ENCODE measurements around the gene MICU1.
"Not testable (repeated sequence)": the region's sequence is repeated elsewhere in the genome, so short reads cannot be mapped to it uniquely, and the experiment has no call there.

MICU1 gene

GRCh38 chr10:72490951-72491350 lies 134.9 kb downstream of the MICU1 start:
- DNase-seq = no peak

GRCh38 chr10:72487521-72487920 lies 138.4 kb downstream of the MICU1 start:
- no peak for DNase-seq

- no peak for DNase-seq
These were observed 138.8 kb downstream of the MICU1 start for GRCh38 chr10:72487116-72487515.

DNA sequence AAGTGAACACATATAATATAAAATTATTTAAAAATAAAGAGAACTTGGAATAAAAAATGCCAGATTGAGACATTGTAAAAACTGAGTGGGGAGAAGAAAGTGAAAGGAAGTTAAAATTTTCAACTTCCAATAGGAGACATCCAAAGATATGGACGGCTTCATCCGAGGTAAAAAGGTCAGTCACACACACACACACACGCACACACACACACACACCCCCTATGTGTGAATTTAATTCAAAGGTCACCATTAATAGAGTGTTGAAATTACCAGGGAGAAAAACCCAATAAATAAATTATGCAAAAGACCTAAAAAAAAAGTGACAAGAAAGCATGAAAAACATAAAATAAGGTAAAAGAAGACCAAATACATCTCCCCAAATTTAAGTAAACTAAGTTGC lies 140.2 kb downstream of the MICU1 start:
- DNase-seq = no peak

GRCh38 chr10:72484521-72484920 lies 141.4 kb downstream of the MICU1 start:
- DNase-seq = no peak

DNA sequence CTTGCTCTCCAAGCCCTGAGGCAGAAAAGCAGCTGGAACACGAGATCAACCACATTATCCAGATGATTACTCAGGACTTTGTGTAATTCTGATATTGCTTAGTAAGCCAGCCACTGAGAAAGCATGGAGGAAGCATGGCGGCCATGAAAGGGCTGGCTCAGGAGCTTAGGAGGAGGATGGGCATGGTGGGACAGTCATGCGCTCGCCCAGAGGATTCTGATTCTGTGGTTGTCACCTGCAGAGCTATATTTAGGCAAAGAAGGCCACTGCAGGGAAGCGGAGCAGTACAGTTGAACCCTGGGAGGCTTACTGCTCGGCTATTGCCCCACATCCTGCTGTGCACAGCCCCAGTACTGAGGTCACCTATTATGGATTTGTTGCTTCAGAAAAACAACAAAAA lies 142.4 kb downstream of the MICU1 start:
- DNase-seq = no peak

- DNase-seq = no peak
These were observed 145.0 kb downstream of the MICU1 start for GRCh38 chr10:72480861-72481260.

- no peak for DNase-seq
These were observed 148.4 kb downstream of the MICU1 start for GRCh38 chr10:72477463-72477862.

DNA sequence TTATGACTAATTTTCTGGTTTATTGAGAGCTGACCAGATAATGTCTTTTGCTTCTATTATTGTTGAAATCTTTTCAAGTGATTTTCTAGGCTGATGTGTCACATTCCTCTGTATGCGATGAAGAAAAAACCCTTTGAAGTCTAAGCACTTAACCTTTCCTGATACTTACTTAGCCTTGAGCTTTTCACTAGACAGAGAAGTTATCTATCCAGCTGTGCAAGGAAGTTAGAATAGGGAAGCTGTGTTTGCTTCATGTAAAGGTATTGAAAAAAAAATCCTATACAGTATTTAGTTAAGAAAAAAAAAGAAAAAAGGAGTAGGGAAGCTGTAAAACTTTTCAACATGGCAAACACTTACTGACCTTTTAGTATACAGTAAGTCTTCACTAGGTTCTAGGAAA lies 153.6 kb downstream of the MICU1 start:
- DNase-seq = no peak

DNA sequence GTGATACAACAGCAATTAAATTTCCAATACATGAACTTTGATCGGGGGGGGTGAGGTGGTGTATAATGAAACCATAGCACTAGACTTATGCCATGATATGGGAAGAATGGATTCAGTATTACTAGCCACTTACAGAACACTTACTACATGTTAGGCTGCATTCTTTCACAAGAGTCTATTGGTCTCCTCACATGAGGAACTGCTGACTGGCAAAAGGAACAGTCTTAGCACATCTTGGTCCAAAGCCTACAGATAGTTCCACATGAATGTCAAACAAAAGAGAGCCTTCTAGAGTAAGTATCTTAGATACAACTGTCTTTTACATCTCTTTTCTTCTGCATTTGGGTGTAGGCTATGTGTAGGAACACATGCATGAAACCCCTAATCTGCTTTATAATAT lies 155.2 kb downstream of the MICU1 start:
- DNase-seq = no peak

DNA sequence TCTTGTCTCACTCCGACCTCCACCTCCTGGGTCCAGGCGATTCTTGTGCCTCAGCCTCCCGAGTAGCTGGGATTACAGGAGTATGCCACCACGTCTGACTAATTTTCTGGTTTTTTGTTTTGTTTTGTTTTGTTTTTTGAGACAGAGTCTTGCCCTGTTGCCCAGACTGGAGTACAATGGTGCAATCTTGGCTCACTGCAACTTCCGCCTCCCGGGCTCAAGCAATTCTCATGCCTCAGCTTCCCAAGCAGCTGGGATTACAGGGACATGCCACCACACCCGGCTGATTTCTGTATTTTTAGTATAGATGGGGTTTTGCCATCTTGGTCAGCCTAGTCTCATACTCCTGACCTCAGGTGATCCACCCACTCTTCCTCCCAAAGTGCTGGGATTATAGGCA lies 158.8 kb downstream of the MICU1 start:
- DNase-seq = not testable (repeated sequence)

DNA sequence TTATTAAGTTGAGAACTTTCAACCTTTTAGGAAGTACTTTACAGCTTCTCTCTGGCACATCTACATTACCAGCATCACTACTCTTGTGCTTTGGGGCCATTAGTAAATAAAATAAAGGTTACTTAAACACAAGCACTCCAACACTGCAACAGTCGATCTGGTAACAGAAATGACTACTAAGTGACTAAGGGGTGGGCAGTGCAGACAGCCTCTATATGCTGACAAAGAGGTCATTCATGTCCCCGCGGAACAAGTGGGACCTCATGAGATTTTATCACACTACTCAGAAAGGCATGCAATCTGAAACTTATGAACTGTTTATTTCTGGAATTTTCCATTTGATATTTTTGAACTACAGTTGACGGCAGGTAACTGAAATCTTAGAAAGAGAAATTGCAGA lies 159.9 kb downstream of the MICU1 start:
- DNase-seq = no peak

DNA sequence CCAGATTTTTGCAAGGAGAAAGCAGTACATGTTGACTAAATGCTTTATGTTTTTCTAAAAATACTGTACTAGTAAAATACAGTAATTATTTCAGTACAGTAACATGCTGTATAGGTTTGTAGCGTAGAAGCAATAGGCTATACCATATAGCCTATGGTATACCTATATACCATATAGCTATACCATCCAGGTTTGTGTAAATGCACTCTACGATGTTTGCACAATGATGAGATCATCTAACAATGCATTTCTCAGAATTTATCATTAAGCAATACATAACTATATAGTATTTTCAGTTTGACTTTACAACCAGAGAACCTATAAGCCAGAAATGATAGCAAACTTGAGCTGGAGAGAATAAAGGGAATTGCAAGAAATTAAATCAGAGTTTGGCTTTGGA lies 161.4 kb downstream of the MICU1 start:
- no peak for DNase-seq

- DNase-seq = no peak
These were observed 163.6 kb downstream of the MICU1 start for GRCh38 chr10:72462261-72462660.

DNA sequence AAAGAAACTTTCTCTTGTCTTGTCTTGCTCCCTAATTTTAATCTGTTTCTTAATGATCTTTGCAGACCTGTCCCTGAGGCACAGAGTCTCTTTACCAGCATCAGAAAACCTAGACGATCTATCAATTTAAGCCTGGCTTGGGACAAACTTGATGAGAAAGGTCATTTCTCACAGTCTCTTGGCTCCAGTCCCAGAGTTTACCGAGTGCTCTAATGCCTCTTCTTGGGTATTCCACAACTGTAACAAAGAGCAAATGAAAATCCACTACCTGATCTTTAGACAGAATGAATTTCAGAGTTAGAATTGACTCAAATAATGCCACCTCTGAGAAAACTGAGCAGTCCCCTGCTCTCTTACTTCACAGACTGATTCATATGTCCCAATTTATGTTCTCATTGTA lies 164.8 kb downstream of the MICU1 start:
- no peak for DNase-seq

DNA sequence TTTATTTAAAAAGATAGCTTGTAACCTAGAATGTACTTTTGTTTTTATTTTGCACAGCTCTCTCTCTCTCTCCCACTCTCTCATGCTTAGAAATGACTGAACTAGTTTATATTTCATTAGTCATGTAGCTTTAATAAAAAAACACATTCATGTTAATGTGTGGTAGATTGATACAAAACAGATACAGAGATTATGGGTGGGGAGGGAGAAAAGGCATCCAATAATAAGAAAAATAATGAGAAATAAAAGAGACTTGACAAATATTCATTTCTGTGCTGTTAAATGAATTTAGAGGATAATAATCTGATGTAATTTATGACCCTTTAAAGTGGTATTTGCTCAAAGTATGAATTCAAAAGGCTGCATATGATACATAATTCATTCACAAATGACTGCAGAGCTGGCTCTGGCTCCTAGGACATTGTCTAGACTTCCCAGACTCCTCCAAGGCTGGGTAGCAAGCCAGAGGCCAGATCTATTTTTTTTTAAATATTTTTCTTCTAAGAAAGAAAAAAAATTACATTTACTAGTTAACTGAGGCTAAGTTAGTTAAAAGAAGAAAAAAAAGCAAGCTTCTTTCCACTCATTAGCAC lies 165.5 kb downstream of the MICU1 start:
- no peak for DNase-seq

DNA sequence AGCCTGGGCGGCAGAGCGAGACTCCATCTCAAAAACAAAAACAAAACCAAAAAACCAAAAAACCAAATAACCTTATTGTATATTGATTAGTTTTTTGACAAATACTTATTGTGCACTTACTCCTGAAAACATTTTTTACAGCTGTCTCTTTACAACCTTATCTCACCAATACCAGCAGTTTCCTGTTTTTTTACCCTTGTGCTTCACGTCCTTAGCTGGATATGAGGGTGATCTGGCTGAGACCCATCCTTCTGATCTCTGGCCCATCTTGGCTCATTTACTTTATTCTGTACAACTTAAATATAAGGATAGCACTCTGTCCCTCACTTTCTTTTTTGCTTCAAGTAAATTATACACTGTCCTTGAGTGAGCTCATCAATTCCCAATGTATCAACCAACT lies 166.6 kb downstream of the MICU1 start:
- DNase-seq = no peak

GRCh38 chr10:72455889-72456595 lies 169.8 kb downstream of the MICU1 start:
- DNase-seq = no peak

DNA sequence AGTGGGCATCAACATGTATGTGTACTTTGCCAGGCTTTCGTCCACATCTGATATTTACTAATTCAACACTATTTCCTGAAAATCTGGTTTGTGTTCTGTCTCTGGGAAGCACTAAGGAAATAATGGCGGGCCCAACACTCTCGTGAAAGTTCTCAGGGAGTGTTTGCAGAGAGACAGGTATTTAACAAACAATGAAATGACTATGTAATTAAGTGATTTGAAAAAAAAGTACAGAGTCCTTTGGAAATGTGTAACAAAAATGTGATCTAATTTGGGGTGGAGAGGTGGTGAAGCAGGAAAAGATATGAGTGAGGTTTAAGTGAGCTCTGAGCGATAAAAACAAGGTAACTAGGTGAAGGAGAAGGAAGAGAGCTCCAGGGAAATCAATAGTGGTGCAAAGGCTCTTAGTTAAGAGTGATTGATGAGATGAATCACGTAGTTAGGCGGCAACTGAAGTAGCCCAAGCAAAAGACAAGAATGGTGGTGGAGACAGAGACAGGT lies 175.9 kb downstream of the MICU1 start:
- no peak for DNase-seq

GRCh38 chr10:72445851-72446250 lies 180.0 kb downstream of the MICU1 start:
- no peak for DNase-seq

GRCh38 chr10:72442969-72443368 lies 182.9 kb downstream of the MICU1 start:
- not testable (repeated sequence) for DNase-seq

DNA sequence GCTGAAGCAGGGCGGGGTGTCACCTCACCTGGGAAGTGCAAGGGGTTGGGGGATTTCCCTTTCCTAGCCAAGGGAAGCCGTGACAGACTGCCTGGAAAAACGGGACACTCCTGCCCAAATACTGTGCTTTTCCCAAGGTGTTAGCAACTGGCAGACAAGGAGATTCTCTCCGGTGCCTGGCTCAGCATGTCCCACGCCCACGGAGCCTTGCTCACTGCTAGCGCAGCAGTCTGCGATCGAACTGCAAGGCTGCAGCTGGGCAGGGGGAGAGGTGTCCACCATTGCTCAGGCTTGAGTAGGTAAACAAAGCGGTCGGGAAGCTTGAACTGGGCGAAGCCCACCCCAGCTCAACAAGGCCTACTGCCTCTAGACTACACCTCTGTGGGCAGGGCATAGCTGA lies 190.3 kb downstream of the MICU1 start:
- no peak for DNase-seq

DNA sequence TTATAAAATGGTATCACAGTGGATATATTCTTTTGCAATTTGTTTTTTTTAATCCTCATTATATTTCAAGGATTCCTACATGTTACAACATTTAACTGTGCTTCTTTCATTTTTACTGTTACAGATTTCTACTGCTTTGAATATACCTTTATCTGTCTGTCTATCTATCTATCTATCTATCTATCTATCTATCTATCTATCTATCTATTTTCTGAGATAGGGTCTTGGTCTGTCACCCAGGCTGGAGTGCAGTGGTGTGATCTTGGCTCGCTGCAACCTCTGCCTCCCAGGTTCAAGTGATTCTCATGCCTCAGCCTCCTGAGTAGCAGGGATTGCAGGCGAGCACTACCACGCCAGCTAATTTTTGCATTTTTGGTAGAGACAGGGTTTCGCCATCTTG lies 194.9 kb downstream of the MICU1 start:
- not testable (repeated sequence) for DNase-seq

- no peak for DNase-seq
These were observed 195.9 kb downstream of the MICU1 start for GRCh38 chr10:72429931-72430330.

- peak; percentile 34 for DNase-seq
These were observed 198.9 kb downstream of the MICU1 start for GRCh38 chr10:72426986-72427385.

All from femur (tissue), 1 donor.